Suprapubic skin (tissue), 4 donors: ENCODE results near the gene VDAC1. TPM values are rescaled to one million over a fixed set of nuclear protein-coding genes. Genes with fewer than 3 reads are reported as not detected.

Source experiments
- DNase-seq, 2 donors: peaks; one replicate each; pipeline ENCODE4 v3.0.0-alpha.2; 2019; ENCODE audit warnings: low spot score in 2 of 2
- H3K27ac ChIP-seq: fragments of 200-600 bp; sonication (generic); one replicate; pipeline ENCODE4 v1.5.1; 2019
- H3K27me3 ChIP-seq: fragments of 200-600 bp; sonication (generic); one replicate; pipeline ENCODE4 v1.5.1; 2019
- H3K36me3 ChIP-seq: fragments of 200-600 bp; sonication (generic); one replicate; pipeline ENCODE4 v1.5.1; 2019
- H3K4me1 ChIP-seq: fragments of 200-600 bp; sonication (generic); one replicate; pipeline ENCODE4 v1.5.1; 2019
- H3K4me3 ChIP-seq: fragments of 200-600 bp; sonication (generic); one replicate; pipeline ENCODE4 v1.5.1; 2019; ENCODE audit warnings: mild to moderate bottlenecking
- H3K9me3 ChIP-seq: fragments of 200-600 bp; sonication (generic); one replicate; pipeline ENCODE4 v1.5.1; 2019
- EP300 ChIP-seq: sonication (generic); formaldehyde crosslinking; IDR thresholded peaks from one replicate; pipeline ENCODE4 v1.6.1; 2017; ENCODE audit warnings: antibody characterized with exemption
- POLR2A ChIP-seq, 2 donors: fragments of 450-650 bp; IDR thresholded peaks; one replicate each; pipeline ENCODE4 v1.6.1; 2017; ENCODE audit warnings: antibody characterized with exemption in 2 of 2, mild to moderate bottlenecking in 2 of 2, moderate library complexity in 2 of 2
- POLR2AphosphoS5 ChIP-seq, 3 donors: sonication (generic); formaldehyde crosslinking; IDR thresholded peaks; one replicate each; pipeline ENCODE4 v1.6.1; 2017; ENCODE audit warnings: antibody characterized with exemption in 3 of 3
- WGBS: methylation state at CpG from one replicate; pipeline ENCODE4 v1.1.5; 2018; 5-methylcytosine and 5-hydroxymethylcytosine counted together
- total RNA-seq, 4 donors: library from RNA; depleted of rRNA; stranded (reverse); fragments of >200 nt; gene quantifications; one replicate each; pipeline ENCODE4 v1.1.0, GENCODE V29; 2016
- TF ChIP-seq, protein P1 (sequence below), 2 donors: fragments of 200-600 bp in 1 of 2; fragments of 450-650 bp in 1 of 2; sonication (generic) in 1 of 2; IDR thresholded peaks; one replicate each; pipeline ENCODE4 v1.5.1; 2016 to 2019; ENCODE audit warnings: antibody characterized with exemption in 2 of 2, mild to moderate bottlenecking in 1 of 2, moderate library complexity in 1 of 2

The VDAC1 gene
- total RNA-seq, 4 donors from 2014 or later = 106 to 194 (median 162) TPM

DNA sequence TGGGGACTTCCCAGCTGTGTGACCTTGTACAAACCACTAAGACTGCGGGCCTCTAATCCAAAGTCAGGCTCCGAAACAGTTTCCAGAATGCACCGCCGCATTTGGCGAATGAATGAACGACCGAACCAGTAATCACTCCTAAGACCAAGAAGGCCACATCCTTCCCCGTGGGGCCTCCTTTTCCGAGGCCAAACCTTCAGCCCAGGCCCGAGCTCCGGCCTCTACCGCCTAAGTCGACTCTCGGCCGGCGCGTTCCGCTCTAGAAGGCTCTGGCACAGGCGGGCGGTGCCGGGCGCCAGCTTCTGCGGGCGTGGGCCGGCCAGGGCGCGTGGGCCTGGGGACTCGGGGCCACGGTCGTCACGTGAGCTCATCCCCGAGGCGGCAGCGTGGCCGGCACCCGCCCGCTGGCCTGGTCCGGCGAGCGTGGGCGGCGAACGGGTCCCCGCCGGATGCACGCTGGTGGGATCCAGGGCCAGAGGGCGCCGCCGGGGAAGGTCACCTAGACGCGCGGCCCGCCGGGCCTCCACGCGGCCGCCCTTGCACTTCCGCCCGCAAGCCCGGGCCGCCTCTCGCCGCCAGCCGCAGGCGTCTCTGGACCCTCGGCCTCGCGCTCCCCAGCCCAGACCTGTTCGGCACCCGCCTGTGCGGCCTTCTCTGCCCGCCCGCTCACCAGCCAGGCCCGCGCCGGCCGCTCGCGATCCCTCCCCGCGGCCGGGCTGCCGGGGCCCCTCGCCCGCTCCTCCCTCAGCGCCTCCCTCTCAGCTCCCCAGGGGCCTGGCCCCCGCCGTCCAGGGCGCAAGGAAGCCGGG, 754 bp downstream of the VDAC1 start:
- H3K4me1 ChIP-seq = peaks cover 55% of the 10 kb centered on the region
- peak in 1 of 2 donors; percentile 80 for DNase-seq
- WGBS = 0% methylated on average over 26 of the region's 90 CpGs
- no peaks in the 10 kb centered on the region for H3K9me3 ChIP-seq
- peak overlapping the region; percentile 96 for H3K4me3 ChIP-seq
- H3K27me3 ChIP-seq = no peaks in the 10 kb centered on the region
- H3K27ac ChIP-seq = peak overlapping the region; percentile 99
- peaks cover 6% of the 10 kb centered on the region for H3K36me3 ChIP-seq
- no peak for TF ChIP-seq EP300
- TF ChIP-seq, protein P1, sequence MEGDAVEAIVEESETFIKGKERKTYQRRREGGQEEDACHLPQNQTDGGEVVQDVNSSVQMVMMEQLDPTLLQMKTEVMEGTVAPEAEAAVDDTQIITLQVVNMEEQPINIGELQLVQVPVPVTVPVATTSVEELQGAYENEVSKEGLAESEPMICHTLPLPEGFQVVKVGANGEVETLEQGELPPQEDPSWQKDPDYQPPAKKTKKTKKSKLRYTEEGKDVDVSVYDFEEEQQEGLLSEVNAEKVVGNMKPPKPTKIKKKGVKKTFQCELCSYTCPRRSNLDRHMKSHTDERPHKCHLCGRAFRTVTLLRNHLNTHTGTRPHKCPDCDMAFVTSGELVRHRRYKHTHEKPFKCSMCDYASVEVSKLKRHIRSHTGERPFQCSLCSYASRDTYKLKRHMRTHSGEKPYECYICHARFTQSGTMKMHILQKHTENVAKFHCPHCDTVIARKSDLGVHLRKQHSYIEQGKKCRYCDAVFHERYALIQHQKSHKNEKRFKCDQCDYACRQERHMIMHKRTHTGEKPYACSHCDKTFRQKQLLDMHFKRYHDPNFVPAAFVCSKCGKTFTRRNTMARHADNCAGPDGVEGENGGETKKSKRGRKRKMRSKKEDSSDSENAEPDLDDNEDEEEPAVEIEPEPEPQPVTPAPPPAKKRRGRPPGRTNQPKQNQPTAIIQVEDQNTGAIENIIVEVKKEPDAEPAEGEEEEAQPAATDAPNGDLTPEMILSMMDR (IDR thresholded peaks at IDR 0.05) = no peak
- TF ChIP-seq POLR2AphosphoS5 (IDR thresholded peaks at IDR 0.05) = no peak
- no peak for TF ChIP-seq POLR2A (IDR thresholded peaks at IDR 0.05)

DNA sequence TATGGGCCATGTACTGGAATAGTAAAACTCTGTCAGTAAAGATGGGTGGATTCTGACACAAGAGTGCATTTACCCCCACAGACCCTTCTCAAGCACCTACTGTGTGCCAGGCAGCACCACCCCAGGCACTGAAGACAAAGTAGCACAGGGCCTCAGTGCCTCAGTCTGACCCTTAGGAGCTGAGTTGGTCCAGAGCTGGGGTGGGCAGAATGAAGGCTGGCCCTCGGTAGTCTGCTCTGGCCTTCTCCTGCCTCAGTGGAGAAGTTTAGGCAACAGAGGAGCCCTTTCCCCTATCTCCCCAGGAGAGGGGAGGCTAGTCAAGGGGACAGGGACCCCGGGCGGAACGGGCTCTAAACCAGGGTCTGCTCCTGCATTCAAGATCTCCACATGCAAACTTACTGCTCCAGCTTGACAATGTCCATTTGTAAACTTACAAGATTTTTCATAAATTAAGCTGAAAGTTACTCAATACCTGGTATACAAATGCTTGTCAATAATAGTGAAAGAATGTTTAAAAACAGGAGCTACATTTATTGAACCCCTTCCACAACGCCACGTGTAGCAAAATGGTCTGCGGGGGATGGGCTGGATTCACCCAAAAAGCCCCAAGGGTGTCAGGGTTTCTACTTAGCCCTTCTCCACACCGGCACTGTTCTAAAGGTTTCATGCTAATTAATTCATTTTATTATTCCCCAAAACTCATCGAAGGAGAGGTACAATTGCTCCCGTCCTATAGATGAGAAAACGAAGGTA, 1.5 kb downstream of the VDAC1 start:
- Histone ChIP-seq H3K27ac (peak overlapping the region; percentile 99), H3K4me3 (peak overlapping the region; percentile 96), H3K4me1 (peaks cover 62% of the 10 kb centered on the region), H3K36me3 (peaks cover 6% of the 10 kb centered on the region), H3K9me3 (no peaks in the 10 kb centered on the region), H3K27me3 (no peaks in the 10 kb centered on the region)
- TF ChIP-seq, protein P1 (IDR thresholded peaks at IDR 0.05) = no peak
- TF ChIP-seq POLR2AphosphoS5 (IDR thresholded peaks at IDR 0.05) = no peak
- no peak for TF ChIP-seq POLR2A (IDR thresholded peaks at IDR 0.05)
- no peak for TF ChIP-seq EP300
- 16% methylated on average over 11 of the region's 11 CpGs for WGBS
- DNase-seq = no peak

- 73% methylated on average over 13 of the region's 13 CpGs for WGBS
- no peak for DNase-seq
- H3K4me3 ChIP-seq = no peak overlapping the region
- no peaks in the 10 kb centered on the region for H3K9me3 ChIP-seq
- no peaks in the 10 kb centered on the region for H3K27me3 ChIP-seq
- peaks cover 56% of the 10 kb centered on the region for H3K4me1 ChIP-seq
- peak overlapping the region; percentile 99 for H3K27ac ChIP-seq
- no peak for TF ChIP-seq POLR2AphosphoS5 (IDR thresholded peaks at IDR 0.05)
- no peak for TF ChIP-seq POLR2A (IDR thresholded peaks at IDR 0.05)
- no peak for TF ChIP-seq EP300
- TF ChIP-seq, protein P1 (IDR thresholded peaks at IDR 0.05) = no peak
- peaks cover 6% of the 10 kb centered on the region for H3K36me3 ChIP-seq
Measured at GRCh38 chr5:134001938-134002731, 2.6 kb downstream of the VDAC1 start.

DNA sequence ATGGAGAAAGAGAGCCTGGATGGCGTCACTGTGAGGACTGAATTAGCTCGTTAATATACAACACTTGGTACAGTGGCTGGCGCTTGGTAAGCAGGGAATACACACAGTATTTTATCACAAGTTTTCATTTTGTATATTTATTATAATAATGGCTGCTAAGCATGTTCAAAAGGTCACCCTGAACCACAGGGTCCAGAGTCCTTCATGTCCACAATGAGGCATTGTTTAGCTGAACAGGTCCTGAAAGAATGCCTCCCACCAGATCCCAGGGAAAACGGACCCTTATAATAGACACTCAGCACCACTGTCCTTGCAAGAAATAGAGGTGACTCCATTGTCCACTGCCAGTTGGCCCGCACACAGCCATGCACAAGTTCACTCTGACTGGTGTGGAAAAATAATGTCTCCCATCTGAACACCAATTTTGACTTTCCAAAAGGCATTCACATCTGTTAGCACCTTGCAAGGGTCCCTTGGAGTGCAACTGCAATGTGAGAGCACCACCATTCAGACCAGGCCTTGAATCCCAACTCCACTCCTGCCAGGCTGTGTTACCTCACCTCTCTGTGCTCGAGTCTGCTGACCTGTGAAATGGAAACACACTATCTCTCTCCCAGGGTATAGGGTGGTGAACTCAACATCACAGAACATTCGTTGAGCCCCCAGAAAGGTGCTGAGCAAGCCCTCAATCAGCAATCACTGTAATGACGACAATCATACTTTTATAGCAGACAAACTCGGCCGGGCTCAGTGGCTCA, 3.9 kb downstream of the VDAC1 start:
- no peaks in the 10 kb centered on the region for H3K27me3 ChIP-seq
- H3K4me1 ChIP-seq = peaks cover 65% of the 10 kb centered on the region
- peaks cover 6% of the 10 kb centered on the region for H3K36me3 ChIP-seq
- no peak for TF ChIP-seq EP300
- 84% methylated on average over 10 of the region's 10 CpGs for WGBS
- no peaks in the 10 kb centered on the region for H3K9me3 ChIP-seq
- DNase-seq = no peak
- H3K4me3 ChIP-seq = no peak overlapping the region
- H3K27ac ChIP-seq = no peak overlapping the region

DNA sequence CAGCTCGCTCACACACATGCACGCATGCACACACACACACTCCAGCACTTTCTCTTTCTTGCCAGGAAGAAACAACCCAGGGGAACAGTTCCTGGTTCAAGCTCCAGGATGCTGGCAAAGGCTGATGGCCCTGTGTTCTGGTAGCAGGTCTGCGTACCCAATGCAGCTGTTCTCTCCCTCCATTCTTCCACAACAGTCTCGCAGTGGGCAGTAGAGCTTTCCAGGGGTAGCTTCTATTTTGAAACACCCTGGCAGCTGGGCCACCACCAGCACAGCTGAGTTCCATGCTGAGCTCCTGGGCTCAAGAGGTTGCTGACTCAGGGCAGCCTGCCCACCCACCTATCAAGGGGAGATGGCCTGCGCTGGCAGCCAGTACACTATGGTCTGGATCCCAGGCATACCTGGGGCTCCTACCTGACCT, 4.7 kb downstream of the VDAC1 start:
- Histone ChIP-seq H3K36me3 (peaks cover 6% of the 10 kb centered on the region), H3K4me3 (no peak overlapping the region), H3K9me3 (no peaks in the 10 kb centered on the region), H3K27ac (no peak overlapping the region), H3K4me1 (peaks cover 68% of the 10 kb centered on the region), H3K27me3 (no peaks in the 10 kb centered on the region)
- TF ChIP-seq, protein P1 (IDR thresholded peaks at IDR 0.05) = no peak
- TF ChIP-seq EP300 = no peak
- 96% methylated on average over 4 of the region's 5 CpGs for WGBS
- DNase-seq = no peak
